ENCODE measurements around the gene KRTAP10-3. TPM values are rescaled to one million over a fixed set of nuclear protein-coding genes. Genes with fewer than 3 reads are reported as not detected.

The KRTAP10-3 gene
- polyA plus RNA-seq, 1 of the 3 experiments (the other 2 are of a cell fraction), result not detected

DNA sequence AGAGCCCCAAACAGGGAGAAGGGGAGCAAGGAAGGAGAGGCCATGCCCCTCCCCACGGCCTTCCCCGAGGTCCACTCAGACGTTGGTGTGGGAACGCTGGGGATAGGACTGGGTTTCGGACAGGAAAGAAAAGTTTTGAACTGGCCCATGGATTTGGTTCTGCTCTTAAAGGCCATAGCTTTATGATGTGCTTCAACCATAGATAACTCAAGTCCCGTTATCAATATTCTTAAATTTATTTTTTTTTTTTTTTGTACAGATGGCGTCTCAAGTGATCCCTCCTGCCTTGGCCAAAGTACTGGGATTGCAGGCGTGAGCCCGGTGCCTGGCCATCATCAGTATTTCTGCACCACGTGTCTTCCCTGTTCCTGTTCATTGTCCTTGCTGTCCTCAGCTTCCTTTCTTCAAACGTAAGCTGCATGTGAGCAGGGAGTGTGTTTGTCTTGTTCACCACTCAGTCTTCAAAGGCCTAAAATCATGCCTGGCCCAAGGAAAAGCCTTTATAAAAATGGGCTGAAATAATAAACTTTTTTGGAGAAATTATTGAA lies 17.8 kb downstream of the KRTAP10-3 start:
- H3K9me2 ChIP-seq, result no peaks in the 10 kb centered on the region
- TF ChIP-seq, protein P1, sequence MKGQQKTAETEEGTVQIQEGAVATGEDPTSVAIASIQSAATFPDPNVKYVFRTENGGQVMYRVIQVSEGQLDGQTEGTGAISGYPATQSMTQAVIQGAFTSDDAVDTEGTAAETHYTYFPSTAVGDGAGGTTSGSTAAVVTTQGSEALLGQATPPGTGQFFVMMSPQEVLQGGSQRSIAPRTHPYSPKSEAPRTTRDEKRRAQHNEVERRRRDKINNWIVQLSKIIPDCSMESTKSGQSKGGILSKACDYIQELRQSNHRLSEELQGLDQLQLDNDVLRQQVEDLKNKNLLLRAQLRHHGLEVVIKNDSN (IDR thresholded peaks at IDR 0.05; ENCODE audit: borderline replicate concordance, low read depth), result no peak
- TF ChIP-seq POLR2AphosphoS5 (IDR thresholded peaks at IDR 0.05; ENCODE audit: low read depth, low read length), result no peak
- TF ChIP-seq, protein P2, sequence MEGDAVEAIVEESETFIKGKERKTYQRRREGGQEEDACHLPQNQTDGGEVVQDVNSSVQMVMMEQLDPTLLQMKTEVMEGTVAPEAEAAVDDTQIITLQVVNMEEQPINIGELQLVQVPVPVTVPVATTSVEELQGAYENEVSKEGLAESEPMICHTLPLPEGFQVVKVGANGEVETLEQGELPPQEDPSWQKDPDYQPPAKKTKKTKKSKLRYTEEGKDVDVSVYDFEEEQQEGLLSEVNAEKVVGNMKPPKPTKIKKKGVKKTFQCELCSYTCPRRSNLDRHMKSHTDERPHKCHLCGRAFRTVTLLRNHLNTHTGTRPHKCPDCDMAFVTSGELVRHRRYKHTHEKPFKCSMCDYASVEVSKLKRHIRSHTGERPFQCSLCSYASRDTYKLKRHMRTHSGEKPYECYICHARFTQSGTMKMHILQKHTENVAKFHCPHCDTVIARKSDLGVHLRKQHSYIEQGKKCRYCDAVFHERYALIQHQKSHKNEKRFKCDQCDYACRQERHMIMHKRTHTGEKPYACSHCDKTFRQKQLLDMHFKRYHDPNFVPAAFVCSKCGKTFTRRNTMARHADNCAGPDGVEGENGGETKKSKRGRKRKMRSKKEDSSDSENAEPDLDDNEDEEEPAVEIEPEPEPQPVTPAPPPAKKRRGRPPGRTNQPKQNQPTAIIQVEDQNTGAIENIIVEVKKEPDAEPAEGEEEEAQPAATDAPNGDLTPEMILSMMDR (IDR thresholded peaks at IDR 0.05), result no peak
- TF ChIP-seq FOXM1 (IDR thresholded peaks at IDR 0.05; ENCODE audit: low read depth), result no peak
- no peak for DNase-seq
- no peak overlapping the region for H2AFZ ChIP-seq (ENCODE audit: low read depth)
- no peak overlapping the region for H3K9ac ChIP-seq
- no peaks in the 10 kb centered on the region for H3K4me1 ChIP-seq (ENCODE audit: control insufficient read depth in 1 of 2, insufficient read depth in 2 of 2, low read depth in 1 of 2, low read length in 1 of 2)
- H4K20me1 ChIP-seq (ENCODE audit: insufficient read depth), result no peaks in the 10 kb centered on the region
- H3K27ac ChIP-seq (ENCODE audit: low read depth in 2 of 2, low read length in 1 of 2), result no peak overlapping the region
- WGBS (ENCODE audit: low lambda C conversion rate), result 12% methylated on average over 11 of the region's 11 CpGs
- no peaks in the 10 kb centered on the region for H3F3A ChIP-seq (replicated peaks; ENCODE audit: insufficient read depth)
- no peak overlapping the region for H3K4me2 ChIP-seq
- H3K4me3 ChIP-seq (ENCODE audit: low read depth in 2 of 2, low read length in 1 of 2), result no peak overlapping the region
- POLR2A ChIA-PET, result no interaction called here
- no peaks in the 10 kb centered on the region for H3K9me3 ChIP-seq
- H3K27me3 ChIP-seq (ENCODE audit: insufficient read depth), result peaks cover 17% of the 10 kb centered on the region; the same call in 1 of the 2 replicates
- CTCF ChIA-PET, result no interaction called here
- no peaks in the 10 kb centered on the region for H3K36me3 ChIP-seq (replicated peaks in 1 of 2; ENCODE audit: control insufficient read depth in 1 of 2, insufficient read depth in 2 of 2, low read length in 1 of 2)
- no peaks in the 10 kb centered on the region for H3K79me2 ChIP-seq (ENCODE audit: insufficient read depth)

DNA sequence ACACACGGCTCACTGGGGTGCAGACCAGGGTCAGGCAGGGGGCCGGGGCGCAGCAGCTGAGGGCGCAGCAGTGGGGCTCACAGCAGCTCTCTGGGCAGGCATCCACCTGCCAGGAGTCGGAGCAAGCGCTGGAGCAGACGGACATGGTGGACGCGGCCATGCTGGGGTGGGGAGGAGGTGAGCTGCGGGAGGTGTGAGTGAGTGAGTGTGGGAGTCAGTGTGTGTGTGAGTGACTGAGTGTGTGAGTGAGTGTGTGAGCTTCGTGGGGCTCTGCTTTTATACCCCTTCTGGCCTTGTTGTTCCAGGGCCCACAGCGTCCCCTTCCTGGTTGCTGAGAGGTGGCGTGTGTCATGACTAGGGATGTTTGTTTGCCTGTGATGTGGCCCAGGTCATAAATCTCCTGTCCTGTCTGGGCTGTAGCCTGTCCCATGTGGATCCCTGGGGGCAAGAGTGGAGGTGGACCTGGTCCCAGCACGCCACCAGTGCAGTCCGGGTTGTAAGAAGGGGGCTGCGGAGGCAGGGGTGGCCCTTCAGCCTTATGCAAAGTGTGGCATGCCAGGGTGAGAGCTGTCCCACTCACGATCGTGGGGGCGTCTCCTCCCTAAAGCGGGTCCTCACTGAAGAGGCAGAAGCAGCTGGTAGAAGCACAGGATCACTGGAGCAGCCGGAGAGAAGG lies 18.5 kb downstream of the KRTAP10-3 start, which contains the start of gene KRTAP10-1:
Gene KRTAP10-1 (minus strand): TSS at position 205 of the 676 bp plus-strand sequence. CDS start 45 bp downstream, at position 160.
- no peaks in the 10 kb centered on the region for H3K9me3 ChIP-seq
- H3K36me3 ChIP-seq (replicated peaks in 1 of 2; ENCODE audit: control insufficient read depth in 1 of 2, insufficient read depth in 2 of 2, low read length in 1 of 2), result no peaks in the 10 kb centered on the region
- H3K4me1 ChIP-seq (ENCODE audit: control insufficient read depth in 1 of 2, insufficient read depth in 2 of 2, low read depth in 1 of 2, low read length in 1 of 2), result no peaks in the 10 kb centered on the region
- DNase-seq, result no peak
- no peaks in the 10 kb centered on the region for H3F3A ChIP-seq (replicated peaks; ENCODE audit: insufficient read depth)
- TF ChIP-seq, protein P2 (IDR thresholded peaks at IDR 0.05), result no peak
- TF ChIP-seq GATA2 (CRISPR knock-in tag; IDR thresholded peaks at IDR 0.05), result no peak
- TF ChIP-seq, protein P3, sequence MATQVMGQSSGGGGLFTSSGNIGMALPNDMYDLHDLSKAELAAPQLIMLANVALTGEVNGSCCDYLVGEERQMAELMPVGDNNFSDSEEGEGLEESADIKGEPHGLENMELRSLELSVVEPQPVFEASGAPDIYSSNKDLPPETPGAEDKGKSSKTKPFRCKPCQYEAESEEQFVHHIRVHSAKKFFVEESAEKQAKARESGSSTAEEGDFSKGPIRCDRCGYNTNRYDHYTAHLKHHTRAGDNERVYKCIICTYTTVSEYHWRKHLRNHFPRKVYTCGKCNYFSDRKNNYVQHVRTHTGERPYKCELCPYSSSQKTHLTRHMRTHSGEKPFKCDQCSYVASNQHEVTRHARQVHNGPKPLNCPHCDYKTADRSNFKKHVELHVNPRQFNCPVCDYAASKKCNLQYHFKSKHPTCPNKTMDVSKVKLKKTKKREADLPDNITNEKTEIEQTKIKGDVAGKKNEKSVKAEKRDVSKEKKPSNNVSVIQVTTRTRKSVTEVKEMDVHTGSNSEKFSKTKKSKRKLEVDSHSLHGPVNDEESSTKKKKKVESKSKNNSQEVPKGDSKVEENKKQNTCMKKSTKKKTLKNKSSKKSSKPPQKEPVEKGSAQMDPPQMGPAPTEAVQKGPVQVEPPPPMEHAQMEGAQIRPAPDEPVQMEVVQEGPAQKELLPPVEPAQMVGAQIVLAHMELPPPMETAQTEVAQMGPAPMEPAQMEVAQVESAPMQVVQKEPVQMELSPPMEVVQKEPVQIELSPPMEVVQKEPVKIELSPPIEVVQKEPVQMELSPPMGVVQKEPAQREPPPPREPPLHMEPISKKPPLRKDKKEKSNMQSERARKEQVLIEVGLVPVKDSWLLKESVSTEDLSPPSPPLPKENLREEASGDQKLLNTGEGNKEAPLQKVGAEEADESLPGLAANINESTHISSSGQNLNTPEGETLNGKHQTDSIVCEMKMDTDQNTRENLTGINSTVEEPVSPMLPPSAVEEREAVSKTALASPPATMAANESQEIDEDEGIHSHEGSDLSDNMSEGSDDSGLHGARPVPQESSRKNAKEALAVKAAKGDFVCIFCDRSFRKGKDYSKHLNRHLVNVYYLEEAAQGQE (IDR thresholded peaks at IDR 0.05; ENCODE audit: low read depth, low read length), result no peak
- H3K27ac ChIP-seq (ENCODE audit: low read depth in 2 of 2, low read length in 1 of 2), result no peak within 1 kb of the TSS
- no peaks in the 10 kb centered on the region for H4K20me1 ChIP-seq (ENCODE audit: insufficient read depth)
- peaks cover 17% of the 10 kb centered on the region; the same call in 1 of the 2 replicates for H3K27me3 ChIP-seq (ENCODE audit: insufficient read depth)
- H3K9me2 ChIP-seq, result no peaks in the 10 kb centered on the region
- no peak within 1 kb of the TSS for H2AFZ ChIP-seq (ENCODE audit: low read depth)
- POLR2A ChIA-PET, result no interaction called here
- H3K9ac ChIP-seq, result no peak within 1 kb of the TSS
- no peaks in the 10 kb centered on the region for H3K79me2 ChIP-seq (ENCODE audit: insufficient read depth)
- CTCF ChIA-PET, result no interaction called here
- WGBS (ENCODE audit: low lambda C conversion rate), result 14% methylated on average over 19 of the region's 21 CpGs
- no peak within 1 kb of the TSS for H3K4me3 ChIP-seq (ENCODE audit: low read depth in 2 of 2, low read length in 1 of 2)
- no peak within 1 kb of the TSS for H3K4me2 ChIP-seq

All from SK-N-SH (cell line).